ENCODE measurements around the gene DAAM1.

DAAM1 gene

GRCh38 chr14:59314953-59315599 lies 126.6 kb downstream of the DAAM1 start:
- no peaks in the 10 kb centered on the region for H3K36me3 ChIP-seq (ENCODE audit: control insufficient read depth, insufficient read depth, low read length)
- no peaks in the 10 kb centered on the region for H3K27me3 ChIP-seq (ENCODE audit: control insufficient read depth, insufficient read depth, low read length)
- H3K9ac ChIP-seq (ENCODE audit: low read depth, low read length), result no peak overlapping the region
- peaks cover 8% of the 10 kb centered on the region for H3K4me1 ChIP-seq (ENCODE audit: control insufficient read depth, insufficient read depth, low read length)
- H3K4me3 ChIP-seq (ENCODE audit: low read depth, low read length), result no peak overlapping the region
- no peak overlapping the region for H3K27ac ChIP-seq (ENCODE audit: low read depth, low read length)
- no peaks in the 10 kb centered on the region for H3K9me3 ChIP-seq (ENCODE audit: control insufficient read depth, insufficient read depth, low read length)

DNA sequence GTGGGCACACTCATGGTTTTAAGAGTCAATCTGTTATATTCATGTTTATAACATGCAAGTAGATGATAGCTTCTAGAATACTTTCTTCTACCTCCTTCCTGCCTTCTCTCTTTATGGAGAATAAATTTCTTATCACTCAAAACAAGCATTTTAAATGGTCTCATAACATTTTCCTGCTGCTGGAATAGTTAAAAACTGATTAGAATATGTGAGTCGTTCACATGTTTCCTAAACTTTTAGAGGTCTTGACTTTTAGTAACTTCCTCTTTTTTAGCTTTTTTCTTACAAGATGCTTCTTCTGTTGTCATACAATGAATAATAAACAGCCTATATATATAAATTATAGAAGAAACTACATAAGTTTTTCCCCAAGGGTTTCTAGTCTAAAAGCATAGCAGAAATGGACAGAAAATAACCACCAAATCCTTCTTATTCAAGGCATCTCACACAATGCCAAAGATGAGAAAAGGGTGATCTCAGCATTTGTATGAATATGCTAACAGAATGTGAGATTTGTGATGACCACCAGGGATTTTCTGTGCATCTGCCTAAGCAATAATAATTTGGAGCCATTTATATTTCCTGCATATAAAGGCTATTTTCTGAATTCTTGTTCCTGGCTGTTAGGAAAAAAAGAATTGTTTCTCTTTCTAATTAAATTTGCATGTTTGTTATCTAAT lies 127.8 kb downstream of the DAAM1 start:
- Histone ChIP-seq H3K36me3 (ENCODE audit: control insufficient read depth, insufficient read depth, low read length) (no peaks in the 10 kb centered on the region), H3K9ac (ENCODE audit: low read depth, low read length) (no peak overlapping the region), H3K27ac (ENCODE audit: low read depth, low read length) (no peak overlapping the region), H3K9me3 (ENCODE audit: control insufficient read depth, insufficient read depth, low read length) (no peaks in the 10 kb centered on the region), H3K4me1 (ENCODE audit: control insufficient read depth, insufficient read depth, low read length) (peaks cover 8% of the 10 kb centered on the region), H3K4me3 (ENCODE audit: low read depth, low read length) (no peak overlapping the region), H3K27me3 (ENCODE audit: control insufficient read depth, insufficient read depth, low read length) (no peaks in the 10 kb centered on the region)

DNA sequence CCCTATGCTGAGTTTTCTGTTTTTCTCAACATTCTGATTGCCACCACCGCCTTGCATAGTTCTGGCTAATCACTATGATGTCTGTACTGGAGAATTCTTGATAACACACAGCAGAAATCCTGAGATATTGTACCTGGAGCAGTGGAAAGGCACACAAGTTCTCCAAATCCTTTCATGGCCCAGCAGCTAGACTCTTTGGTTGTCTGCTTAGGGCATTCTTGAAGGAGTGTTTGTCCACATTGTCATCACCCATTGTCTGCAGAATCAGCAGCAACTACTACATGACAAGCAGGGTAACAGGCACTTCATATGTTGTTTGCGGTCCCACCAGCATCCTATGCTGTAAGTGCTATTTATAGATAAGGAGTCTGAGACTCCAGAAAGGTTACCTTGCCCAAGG lies 128.9 kb downstream of the DAAM1 start:
- Histone ChIP-seq H3K9me3 (ENCODE audit: control insufficient read depth, insufficient read depth, low read length) (no peaks in the 10 kb centered on the region), H3K4me3 (ENCODE audit: low read depth, low read length) (no peak overlapping the region), H3K9ac (ENCODE audit: low read depth, low read length) (no peak overlapping the region), H3K4me1 (ENCODE audit: control insufficient read depth, insufficient read depth, low read length) (peaks cover 8% of the 10 kb centered on the region), H3K27me3 (ENCODE audit: control insufficient read depth, insufficient read depth, low read length) (no peaks in the 10 kb centered on the region), H3K36me3 (ENCODE audit: control insufficient read depth, insufficient read depth, low read length) (no peaks in the 10 kb centered on the region), H3K27ac (ENCODE audit: low read depth, low read length) (no peak overlapping the region)

GRCh38 chr14:59317798-59318505 lies 129.5 kb downstream of the DAAM1 start:
- Histone ChIP-seq H3K9me3 (ENCODE audit: control insufficient read depth, insufficient read depth, low read length) (no peaks in the 10 kb centered on the region), H3K36me3 (ENCODE audit: control insufficient read depth, insufficient read depth, low read length) (0 out of 2 replicates have a peak, but pooled peaks cover under 1% of the 10 kb centered on the region), H3K9ac (ENCODE audit: low read depth, low read length) (no peak overlapping the region), H3K4me1 (ENCODE audit: control insufficient read depth, insufficient read depth, low read length) (peaks cover 6% of the 10 kb centered on the region), H3K27ac (ENCODE audit: low read depth, low read length) (no peak overlapping the region), H3K27me3 (ENCODE audit: control insufficient read depth, insufficient read depth, low read length) (no peaks in the 10 kb centered on the region), H3K4me3 (ENCODE audit: low read depth, low read length) (no peak overlapping the region)

GRCh38 chr14:59318908-59319307 lies 130.4 kb downstream of the DAAM1 start:
- Histone ChIP-seq H3K36me3 (ENCODE audit: control insufficient read depth, insufficient read depth, low read length) (0 out of 2 replicates have a peak, but pooled peaks cover 6% of the 10 kb centered on the region), H3K27ac (ENCODE audit: low read depth, low read length) (no peak overlapping the region), H3K27me3 (ENCODE audit: control insufficient read depth, insufficient read depth, low read length) (no peaks in the 10 kb centered on the region), H3K9ac (ENCODE audit: low read depth, low read length) (no peak overlapping the region), H3K4me3 (ENCODE audit: low read depth, low read length) (no peak overlapping the region), H3K9me3 (ENCODE audit: control insufficient read depth, insufficient read depth, low read length) (no peaks in the 10 kb centered on the region), H3K4me1 (ENCODE audit: control insufficient read depth, insufficient read depth, low read length) (peaks cover 2% of the 10 kb centered on the region; the same call in 1 of the 2 replicates)

GRCh38 chr14:59320361-59320760 lies 131.9 kb downstream of the DAAM1 start:
- Histone ChIP-seq H3K36me3 (ENCODE audit: control insufficient read depth, insufficient read depth, low read length) (peaks cover 8% of the 10 kb centered on the region; the same call in 1 of the 2 replicates), H3K4me1 (ENCODE audit: control insufficient read depth, insufficient read depth, low read length) (no peaks in the 10 kb centered on the region; the same call in 1 of the 2 replicates), H3K27ac (ENCODE audit: low read depth, low read length) (no peak overlapping the region), H3K9ac (ENCODE audit: low read depth, low read length) (no peak overlapping the region), H3K4me3 (ENCODE audit: low read depth, low read length) (no peak overlapping the region), H3K27me3 (ENCODE audit: control insufficient read depth, insufficient read depth, low read length) (no peaks in the 10 kb centered on the region), H3K9me3 (ENCODE audit: control insufficient read depth, insufficient read depth, low read length) (no peaks in the 10 kb centered on the region)

DNA sequence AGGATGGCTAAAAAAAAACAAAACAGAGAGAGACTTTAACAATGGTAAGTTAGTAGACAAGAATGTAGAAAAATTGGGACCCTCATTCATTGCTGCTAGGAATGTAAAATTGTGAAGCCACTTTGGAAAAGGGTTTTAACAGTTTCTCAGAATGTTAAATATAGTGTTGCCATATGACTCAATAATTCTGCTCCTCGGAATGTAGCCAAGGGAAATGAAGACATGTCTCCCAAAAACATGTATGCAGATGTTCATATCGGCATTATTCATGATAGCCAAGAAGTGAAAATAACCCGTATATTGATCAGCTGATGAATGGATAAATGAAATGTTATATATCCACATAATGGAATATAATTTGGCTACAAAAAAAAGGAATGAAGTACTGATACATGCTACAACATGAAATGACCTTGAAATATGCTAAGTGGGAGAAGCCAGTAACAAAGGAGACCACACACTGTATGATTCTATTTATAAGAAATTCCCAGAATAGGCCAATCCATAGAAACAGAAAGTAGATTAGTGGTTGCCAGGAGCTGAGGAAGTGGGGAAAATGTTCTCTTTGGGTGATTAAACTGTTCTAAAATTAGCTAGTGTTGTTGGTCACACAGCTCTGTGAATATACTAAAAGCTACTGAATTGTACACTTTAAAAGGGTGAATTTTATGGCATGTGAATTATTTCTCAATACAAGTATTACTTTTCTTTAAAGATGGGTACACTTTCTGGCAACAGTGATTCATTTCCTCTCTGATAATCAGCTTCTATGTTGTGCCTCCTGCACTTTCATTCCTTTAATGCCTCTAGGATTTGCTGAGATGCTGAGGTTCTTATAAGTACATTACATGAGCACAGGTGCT lies 132.5 kb downstream of the DAAM1 start:
- Histone ChIP-seq H3K4me3 (ENCODE audit: low read depth, low read length) (no peak overlapping the region), H3K4me1 (ENCODE audit: control insufficient read depth, insufficient read depth, low read length) (no peaks in the 10 kb centered on the region; the same call in 1 of the 2 replicates), H3K27ac (ENCODE audit: low read depth, low read length) (no peak overlapping the region), H3K36me3 (ENCODE audit: control insufficient read depth, insufficient read depth, low read length) (peaks cover 12% of the 10 kb centered on the region), H3K9me3 (ENCODE audit: control insufficient read depth, insufficient read depth, low read length) (no peaks in the 10 kb centered on the region), H3K27me3 (ENCODE audit: control insufficient read depth, insufficient read depth, low read length) (no peaks in the 10 kb centered on the region), H3K9ac (ENCODE audit: low read depth, low read length) (no peak overlapping the region)

GRCh38 chr14:59321626-59321949 lies 133.1 kb downstream of the DAAM1 start:
- H3K9ac ChIP-seq (ENCODE audit: low read depth, low read length), result no peak overlapping the region
- peaks cover 18% of the 10 kb centered on the region for H3K36me3 ChIP-seq (ENCODE audit: control insufficient read depth, insufficient read depth, low read length)
- H3K4me3 ChIP-seq (ENCODE audit: low read depth, low read length), result no peak overlapping the region
- no peak overlapping the region for H3K27ac ChIP-seq (ENCODE audit: low read depth, low read length)
- no peaks in the 10 kb centered on the region for H3K9me3 ChIP-seq (ENCODE audit: control insufficient read depth, insufficient read depth, low read length)
- no peaks in the 10 kb centered on the region; the same call in 1 of the 2 replicates for H3K4me1 ChIP-seq (ENCODE audit: control insufficient read depth, insufficient read depth, low read length)
- no peaks in the 10 kb centered on the region for H3K27me3 ChIP-seq (ENCODE audit: control insufficient read depth, insufficient read depth, low read length)

- no peak overlapping the region for H3K27ac ChIP-seq (ENCODE audit: low read depth, low read length)
- H3K9me3 ChIP-seq (ENCODE audit: control insufficient read depth, insufficient read depth, low read length), result no peaks in the 10 kb centered on the region
- no peak overlapping the region for H3K4me3 ChIP-seq (ENCODE audit: low read depth, low read length)
- H3K36me3 ChIP-seq (ENCODE audit: control insufficient read depth, insufficient read depth, low read length), result peaks cover 20% of the 10 kb centered on the region
- no peak overlapping the region for H3K9ac ChIP-seq (ENCODE audit: low read depth, low read length)
- peaks cover 24% of the 10 kb centered on the region for H3K4me1 ChIP-seq (ENCODE audit: control insufficient read depth, insufficient read depth, low read length)
- no peaks in the 10 kb centered on the region for H3K27me3 ChIP-seq (ENCODE audit: control insufficient read depth, insufficient read depth, low read length)
Measured at GRCh38 chr14:59325906-59326305, 137.4 kb downstream of the DAAM1 start.

DNA sequence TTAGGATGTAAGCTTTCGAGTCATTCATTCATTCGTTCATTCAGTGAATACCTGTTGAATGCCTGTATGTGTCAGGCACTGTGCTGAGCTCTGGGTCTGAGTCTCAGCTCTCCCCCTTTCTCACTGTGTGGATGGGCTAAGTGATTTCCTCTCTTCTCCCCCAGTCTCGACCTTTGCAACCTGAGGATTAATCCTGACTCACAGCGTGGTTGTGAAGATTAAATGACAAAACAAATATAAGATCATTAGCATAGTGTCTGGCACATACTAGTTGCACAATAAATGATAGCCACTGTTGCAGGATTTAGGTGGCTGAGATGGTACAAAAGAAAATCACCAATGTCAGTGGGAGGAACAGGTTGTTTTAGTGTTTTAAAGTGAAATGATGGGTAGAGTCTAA lies 140.0 kb downstream of the DAAM1 start:
- Histone ChIP-seq H3K4me1 (ENCODE audit: control insufficient read depth, insufficient read depth, low read length) (peaks cover 34% of the 10 kb centered on the region), H3K9ac (ENCODE audit: low read depth, low read length) (no peak overlapping the region), H3K9me3 (ENCODE audit: control insufficient read depth, insufficient read depth, low read length) (no peaks in the 10 kb centered on the region), H3K27ac (ENCODE audit: low read depth, low read length) (no peak overlapping the region), H3K27me3 (ENCODE audit: control insufficient read depth, insufficient read depth, low read length) (no peaks in the 10 kb centered on the region), H3K4me3 (ENCODE audit: low read depth, low read length) (no peak overlapping the region), H3K36me3 (ENCODE audit: control insufficient read depth, insufficient read depth, low read length) (peaks cover 22% of the 10 kb centered on the region)
